Liver (tissue), 9 donors: ENCODE data around the gene TMEM115. TPM values are rescaled to one million over a fixed set of nuclear protein-coding genes. Genes with fewer than 3 reads are reported as not detected.
A peak's percentile ranks its signal among the peaks of the same experiment; 100 is the strongest.

ENCODE experiments used
- DNase-seq: peaks from one replicate; pipeline ENCODE4 v3.0.0-alpha.2; 2017; ENCODE audit warnings: low spot score
- H3K27ac ChIP-seq, 2 donors: one replicate each; pipeline ENCODE4 v1.7.0; 2013; ENCODE audit warnings: inconsistent platforms in 2 of 2, low read length in 2 of 2, control low read depth in 1 of 2, low read depth in 1 of 2, mild to moderate bottlenecking in 1 of 2
- H3K27me3 ChIP-seq, 4 donors: one replicate each; pipeline versions ENCODE4 v1.6.1 to v1.7.0; 2013; ENCODE audit warnings: low read length in 3 of 4, inconsistent platforms in 1 of 4, mild to moderate bottlenecking in 1 of 4, moderate library complexity in 1 of 4; ENCODE audit not compliant: control insufficient read depth in 4 of 4, insufficient read depth in 4 of 4
- H3K36me3 ChIP-seq, 4 donors: one replicate each; pipeline versions ENCODE4 v1.6.1 to v1.7.0; 2013; ENCODE audit warnings: low read length in 3 of 4, mild to moderate bottlenecking in 3 of 4, low read depth in 1 of 4, moderate library complexity in 1 of 4; ENCODE audit not compliant: control insufficient read depth in 4 of 4, insufficient read depth in 3 of 4
- H3K4me1 ChIP-seq, 4 donors: one replicate each; pipeline versions ENCODE4 v1.6.1 to v1.7.0; 2013; ENCODE audit warnings: low read length in 3 of 4, mild to moderate bottlenecking in 3 of 4, moderate library complexity in 1 of 4; ENCODE audit not compliant: control insufficient read depth in 4 of 4, insufficient read depth in 4 of 4
- H3K4me3 ChIP-seq, 3 donors: one replicate each; pipeline versions ENCODE4 v1.6.1 to v1.7.0; 2013; ENCODE audit warnings: low read length in 3 of 3, control low read depth in 1 of 3, low read depth in 1 of 3, mild to moderate bottlenecking in 1 of 3
- H3K9ac ChIP-seq, 2 donors: one replicate each; pipeline ENCODE4 v1.7.0; 2013; ENCODE audit warnings: low read length in 2 of 2, mild to moderate bottlenecking in 2 of 2, moderate library complexity in 2 of 2, control low read depth in 1 of 2, low read depth in 1 of 2
- H3K9me3 ChIP-seq, 4 donors: one replicate each; pipeline versions ENCODE4 v1.6.1 to v1.7.0; 2013; ENCODE audit warnings: low read length in 3 of 4; ENCODE audit not compliant: control insufficient read depth in 4 of 4
- ATF3 ChIP-seq: IDR thresholded peaks from 2 replicates; pipeline ENCODE4 v1.6.1; 2016; ENCODE audit warnings: antibody characterized with exemption
- CTCF ChIP-seq: fragments of 150-350 bp; IDR thresholded peaks from 2 replicates; pipeline ENCODE4 v1.5.1; 2017; ENCODE audit warnings: improper control_type of control experiment, low read depth, low read length; ENCODE audit not compliant: missing input control
- EGR1 ChIP-seq, 2 donors: IDR thresholded peaks; 2 replicates each; pipeline ENCODE4 v1.6.1; 2016 to 2018; ENCODE audit warnings: antibody characterized with exemption in 2 of 2, low read depth in 2 of 2
- FOXA1 ChIP-seq: IDR thresholded peaks from 2 replicates; pipeline ENCODE4 v1.6.1; 2016; ENCODE audit warnings: antibody characterized with exemption
- FOXA2 ChIP-seq: IDR thresholded peaks from 2 replicates; pipeline ENCODE4 v1.6.1; 2016; ENCODE audit warnings: antibody characterized with exemption
- GABPA ChIP-seq, 2 donors: IDR thresholded peaks in 1 of 2; conservative IDR thresholded peaks in 1 of 2; 2 replicates each; pipeline ENCODE4 v1.6.1; 2016; ENCODE audit warnings: antibody characterized with exemption in 2 of 2, mild to moderate bottlenecking in 1 of 2, moderate library complexity in 1 of 2
- HNF4A ChIP-seq, 2 donors: conservative IDR thresholded peaks; 2 replicates each; pipeline ENCODE4 v1.6.1; 2016; ENCODE audit warnings: antibody characterized with exemption in 2 of 2, mild to moderate bottlenecking in 2 of 2
- HNF4G ChIP-seq: IDR thresholded peaks from 2 replicates; pipeline ENCODE4 v1.6.1; 2016; ENCODE audit warnings: antibody characterized with exemption
- JUND ChIP-seq, 2 donors: IDR thresholded peaks; 2 replicates each; pipeline ENCODE4 v1.6.1; 2016; ENCODE audit warnings: antibody characterized with exemption in 2 of 2
- MAX ChIP-seq: IDR thresholded peaks from 2 replicates; pipeline ENCODE4 v1.6.1; 2016; ENCODE audit warnings: antibody characterized with exemption
- NR2F2 ChIP-seq: IDR thresholded peaks from 2 replicates; pipeline ENCODE4 v1.6.1; 2016; ENCODE audit warnings: antibody characterized with exemption
- RAD21 ChIP-seq, 2 donors: IDR thresholded peaks; 2 replicates each; pipeline ENCODE4 v1.6.1; 2016; ENCODE audit warnings: antibody characterized with exemption in 2 of 2, mild to moderate bottlenecking in 2 of 2
- REST ChIP-seq: IDR thresholded peaks from 2 replicates; pipeline ENCODE4 v1.6.1; 2016; ENCODE audit warnings: antibody characterized with exemption, mild to moderate bottlenecking
- RXRA ChIP-seq, 2 donors: IDR thresholded peaks; 2 replicates each; pipeline ENCODE4 v1.6.1; 2017 to 2018; ENCODE audit warnings: antibody characterized with exemption in 2 of 2, mild to moderate bottlenecking in 1 of 2
- SP1 ChIP-seq: IDR thresholded peaks from 2 replicates; pipeline ENCODE4 v1.6.1; 2018; ENCODE audit warnings: antibody characterized with exemption, mild to moderate bottlenecking
- TAF1 ChIP-seq: conservative IDR thresholded peaks from 2 replicates; pipeline ENCODE4 v1.6.1; 2016; ENCODE audit warnings: antibody characterized with exemption, mild to moderate bottlenecking
- YY1 ChIP-seq: IDR thresholded peaks from 2 replicates; pipeline ENCODE4 v1.6.1; 2016; ENCODE audit warnings: antibody characterized with exemption, mild to moderate bottlenecking
- ZBTB33 ChIP-seq: IDR thresholded peaks from 2 replicates; pipeline ENCODE4 v1.6.1; 2016; ENCODE audit warnings: antibody characterized with exemption
- WGBS: extraction: QIAGEN DNeasy Blood & Tissue Kit; methylation state at CpG from one replicate; pipeline ENCODE4 v1.1.7; 2013; 5-methylcytosine and 5-hydroxymethylcytosine counted together
- polyA plus RNA-seq, 2 donors: library from polyadenylated mRNA; stranded (reverse) in 1 of 2; unstranded in 1 of 2; fragments of 200-250 nt in 1 of 2; fragments of >200 nt in 1 of 2; fragmentation: Nextera tagmentation in 1 of 2; extraction: Ambion mirVana in 1 of 2; gene quantifications; one replicate each; pipeline versions ENCODE4 v1.2.1 to v1.2.3, GENCODE V29; 2013 to 2015
- total RNA-seq, 2 donors: library from RNA; depleted of rRNA; stranded (reverse); fragments of >200 nt; gene quantifications; one replicate each; pipeline ENCODE4 v1.2.3, GENCODE V29; 2014
- donor health status: healthy.
- donor health status: healthy.
- donor health status: healthy.
- donor health status: healthy.
- donor health status: healthy.

The TMEM115 gene
- total and polyA plus RNA-seq, 4 donors = 18.6 to 23.0 (median 19.8) TPM

GRCh38 chr3:50350527-50351322 is 8.6 kb downstream of the TMEM115 start, which contains the start of the genes CYB561D2 and NPRL2:
TSS of gene CYB561D2 (plus strand) at chr3:50350862. CDS start at chr3:50351434, 572 bp downstream.
TSS of gene NPRL2 (minus strand) at chr3:50350775. CDS start at chr3:50350652, 123 bp downstream.
- peak within 1 kb of the TSS; percentile 86 to 90 for H3K9ac ChIP-seq
- peak within 1 kb of the TSS; percentile 67 to 90 (median 79) for H3K4me3 ChIP-seq
- no peak for TF ChIP-seq ATF3
- peak; percentile 14 for TF ChIP-seq ZBTB33
- TF ChIP-seq JUND (IDR thresholded peaks at IDR 0.05) = no peak
- TF ChIP-seq EGR1 (IDR thresholded peaks at IDR 0.05; ENCODE audit: low read depth in 2 of 2) = peak in 1 of 2 donors; percentile 74
- TF ChIP-seq REST = peak; percentile 42
- TF ChIP-seq SP1 = peak; percentile 33
- no peak for TF ChIP-seq RAD21 (IDR thresholded peaks at IDR 0.05)
- no peak for TF ChIP-seq FOXA1
- TF ChIP-seq YY1 = peak; percentile 83
- no peak for TF ChIP-seq NR2F2
- peak; percentile 50 for TF ChIP-seq TAF1
- TF ChIP-seq HNF4G = no peak
- TF ChIP-seq GABPA (IDR thresholded peaks at IDR 0.05 in 1 of 2, conservative IDR thresholded peaks at IDR 0.05 in 1 of 2) = peak in 1 of 2 donors; percentile 93
- peak; percentile 4 for TF ChIP-seq FOXA2
- no peak for TF ChIP-seq HNF4A (conservative IDR thresholded peaks at IDR 0.05)
- TF ChIP-seq RXRA (IDR thresholded peaks at IDR 0.05) = no peak
- TF ChIP-seq MAX = peak; percentile 83
- TF ChIP-seq CTCF = no peak
- no peaks in the 10 kb centered on the region for H3K9me3 ChIP-seq
- H3K27me3 ChIP-seq = no peaks in the 10 kb centered on the region
- H3K4me1 ChIP-seq = peaks cover 11 to 66% (median 45%) of the 10 kb centered on the region in 4 donors
- peak within 1 kb of the TSS; percentile 97 to 98 for H3K27ac ChIP-seq
- H3K36me3 ChIP-seq = peaks cover 11 to 27% (median 15%) of the 10 kb centered on the region in 4 donors
- WGBS = under 1% methylated on average over 64 of the region's 64 CpGs
- DNase-seq = peak; percentile 96
